ENCODE results near the gene TCEANC2. TPM values are rescaled to one million over a fixed set of nuclear protein-coding genes. Genes with fewer than 3 reads are reported as not detected.

Gene TCEANC2
- total and polyA plus RNA-seq, 2 experiments from 2014 or later: 6.0 to 6.3 TPM

GRCh38 chr1:54069791-54070170, 16.4 kb downstream of the TCEANC2 start:
- H3K4me3 Mint-ChIP-seq: no peak overlapping the region

More at GRCh38 chr1:54069791-54070170, 16.4 kb downstream of the TCEANC2 start:
- peaks cover 10% of the 10 kb centered on the region; the same call in 2 of the 3 replicates for H3K36me3 Mint-ChIP-seq (ENCODE audit: low read depth)
- Histone ChIP-seq H3K4me1 (ENCODE audit: insufficient read depth) (no peaks in the 10 kb centered on the region), H2AFZ (no peak overlapping the region), H3K9me2 (ENCODE audit: insufficient read depth) (no peaks in the 10 kb centered on the region), H3K4me2 (no peak overlapping the region), H3K27ac (ENCODE audit: low read depth) (no peak overlapping the region), H3K36me3 (ENCODE audit: insufficient read depth) (peaks cover 7% of the 10 kb centered on the region; the same call in 1 of the 2 replicates), H3F3A (replicated peaks; ENCODE audit: low read depth) (no peaks in the 10 kb centered on the region), H3K4me3 (no peak overlapping the region), H3K79me2 (replicated peaks; ENCODE audit: insufficient read depth) (no peaks in the 10 kb centered on the region), H3K27me3 (ENCODE audit: insufficient read depth) (no peaks in the 10 kb centered on the region), H4K20me1 (replicated peaks; ENCODE audit: insufficient read depth) (no peaks in the 10 kb centered on the region; the same call in 1 of the 2 replicates)
- no peaks in the 10 kb centered on the region for H3K4me1 Mint-ChIP-seq
- DNase-seq (ENCODE audit: low spot score) (no peak), ATAC-seq (peak; percentile 31; the same call in 2 of the 3 replicates)
- peaks cover 3% of the 10 kb centered on the region; the same call in 1 of the 3 replicates for H3K9me3 Mint-ChIP-seq
- H3K27ac Mint-ChIP-seq: no peak overlapping the region
- no peaks in the 10 kb centered on the region for H3K27me3 Mint-ChIP-seq (ENCODE audit: insufficient read depth, low read depth, poor library complexity)
- TF ChIP-seq CREB1 (CRISPR knock-in tag; IDR thresholded peaks at IDR 0.05; ENCODE audit: low read depth) (no peak), EZH2phosphoT487 (IDR thresholded peaks at IDR 0.05; ENCODE audit: unreplicated experiment) (no peak), CTCF (conservative IDR thresholded peaks at IDR 0.05; ENCODE audit: low read depth in 2 of 2) (no peak), JUNB (IDR thresholded peaks at IDR 0.05; ENCODE audit: unreplicated experiment) (no peak), ZNF331 (CRISPR knock-in tag; IDR thresholded peaks at IDR 0.05; ENCODE audit: low read depth) (no peak), STAT1 (IDR thresholded peaks at IDR 0.05; ENCODE audit: unreplicated experiment) (no peak), REST (IDR thresholded peaks at IDR 0.05; ENCODE audit: unreplicated experiment) (no peak), POLR2AphosphoS5 (IDR thresholded peaks at IDR 0.05; ENCODE audit: low read depth) (no peak), ETS1 (IDR thresholded peaks at IDR 0.05) (no peak), ZNF114 (CRISPR knock-in tag; IDR thresholded peaks at IDR 0.05) (no peak), EZH2 (IDR thresholded peaks at IDR 0.05; ENCODE audit: low read depth, unreplicated experiment) (no peak), ZNF462 (CRISPR knock-in tag; IDR thresholded peaks at IDR 0.05) (no peak), NANOG (IDR thresholded peaks at IDR 0.05; ENCODE audit: borderline replicate concordance) (no peak)
